ENCODE measurements around the gene RABGEF1. TPM values are rescaled to one million over a fixed set of nuclear protein-coding genes. Genes with fewer than 3 reads are reported as not detected.

Gene RABGEF1
- total RNA-seq: 64.8 and 99.3 TPM in 2 replicates

GRCh38 chr7:66740302-66740979, at the start of gene RABGEF1:
Gene RABGEF1, plus strand, starts transcription at chr7:66740733. Its CDS starts 31,167 bp downstream, at chr7:66771900.

Small RNA genes lying within 50 kb of the gene (small RNA-seq; reads per million reads assigned to genes)
- gene AC027644.2: not detected

Other genes starting within 250 kb of the RABGEF1 start
- gene KCTD7, start 111.9 kb upstream of the RABGEF1 start, total RNA-seq: 6.7 and 7.0 TPM in 2 replicates
- 71.5 and 113 TPM in 2 replicates for gene TMEM248, start 180.5 kb downstream of the RABGEF1 start, total RNA-seq

All from placental epithelial cell (primary cell).